ENCODE measurements around the gene QRFP.

QRFP gene

GRCh38 chr9:130925050-130925678 is 28.6 kb upstream of the QRFP start:
- peak overlapping the region; percentile 79 for H2AK5ac ChIP-seq (ENCODE audit: low read depth, low read length)
- H3K18ac ChIP-seq (ENCODE audit: low read length), result peak overlapping the region; percentile 66
- no peak overlapping the region for H3K14ac ChIP-seq (ENCODE audit: low read length)
- no peak overlapping the region for H4K91ac ChIP-seq (ENCODE audit: low read depth, low read length, poor library complexity)
- no peak overlapping the region for H3K4ac ChIP-seq (ENCODE audit: low read length)
- H3K36me3 ChIP-seq (replicated peaks in 1 of 2; ENCODE audit: control insufficient read depth in 2 of 2, insufficient read depth in 2 of 2, low read length in 2 of 2), result no peaks in the 10 kb centered on the region
- H2BK12ac ChIP-seq (ENCODE audit: low read length), result no peak overlapping the region
- no peak overlapping the region for H3K9ac ChIP-seq (ENCODE audit: low read depth, low read length, poor library complexity)
- no peaks in the 10 kb centered on the region for H3K79me1 ChIP-seq (ENCODE audit: low read depth, low read length)
- peaks cover 0 to 82% (median 2%) of the 10 kb centered on the region in 3 experiments for H3K27me3 ChIP-seq (ENCODE audit: control insufficient read depth in 3 of 3, insufficient read depth in 3 of 3, low read depth in 1 of 3, low read length in 3 of 3)
- no peak overlapping the region for H2AFZ ChIP-seq (ENCODE audit: low read length)
- no peak overlapping the region for H3K4me2 ChIP-seq (ENCODE audit: insufficient read depth, low read length, poor library complexity, severe bottlenecking)
- H3K27ac ChIP-seq (replicated peaks; ENCODE audit: low read length), result no peak overlapping the region
- peaks cover 20 to 21% of the 10 kb centered on the region in 2 donors for H3K4me1 ChIP-seq (ENCODE audit: control insufficient read depth in 2 of 2, insufficient read depth in 1 of 2, low read depth in 1 of 2, low read length in 2 of 2)
- H2BK15ac ChIP-seq (ENCODE audit: low read length), result no peak overlapping the region
- no peak for DNase-seq (ENCODE audit: low spot score)
- H2BK5ac ChIP-seq (ENCODE audit: low read length), result no peak overlapping the region
- no peak overlapping the region for H3K4me3 ChIP-seq (ENCODE audit: low read length in 2 of 2)
- no CpG with 5 or more reads among the region's 19 CpGs for WGBS, 2 donors (ENCODE audit: extremely low coverage in 2 of 2, insufficient read length in 2 of 2, insufficient replicate concordance in 1 of 2)
- no peak overlapping the region for H4K8ac ChIP-seq (ENCODE audit: low read depth, low read length)
- H3K9me3 ChIP-seq (replicated peaks in 1 of 2; ENCODE audit: control insufficient read depth in 2 of 2, insufficient read depth in 1 of 2, low read depth in 1 of 2, low read length in 2 of 2), result no peaks in the 10 kb centered on the region
- peak overlapping the region; percentile 99 for H3K23ac ChIP-seq (ENCODE audit: low read depth, low read length, poor library complexity)
- H2BK120ac ChIP-seq (ENCODE audit: low read depth, low read length), result no peak overlapping the region

- Histone ChIP-seq H3K4me2 (ENCODE audit: insufficient read depth, low read length, poor library complexity, severe bottlenecking) (no peak overlapping the region), H2BK5ac (ENCODE audit: low read length) (no peak overlapping the region), H2AK5ac (ENCODE audit: low read depth, low read length) (no peak overlapping the region), H4K8ac (ENCODE audit: low read depth, low read length) (no peak overlapping the region), H2BK15ac (ENCODE audit: low read length) (no peak overlapping the region), H3K79me1 (ENCODE audit: low read depth, low read length) (no peaks in the 10 kb centered on the region), H2AFZ (ENCODE audit: low read length) (no peak overlapping the region), H2BK120ac (ENCODE audit: low read depth, low read length) (no peak overlapping the region), H3K27me3 (ENCODE audit: control insufficient read depth in 3 of 3, insufficient read depth in 3 of 3, low read depth in 1 of 3, low read length in 3 of 3) (peaks cover 0 to 82% (median 2%) of the 10 kb centered on the region in 3 experiments), H3K14ac (ENCODE audit: low read length) (no peak overlapping the region), H3K9ac (ENCODE audit: low read depth, low read length, poor library complexity) (no peak overlapping the region), H3K36me3 (replicated peaks in 1 of 2; ENCODE audit: control insufficient read depth in 2 of 2, insufficient read depth in 2 of 2, low read length in 2 of 2) (no peaks in the 10 kb centered on the region), H3K9me3 (replicated peaks in 1 of 2; ENCODE audit: control insufficient read depth in 2 of 2, insufficient read depth in 1 of 2, low read depth in 1 of 2, low read length in 2 of 2) (no peaks in the 10 kb centered on the region), H3K18ac (ENCODE audit: low read length) (no peak overlapping the region), H3K27ac (replicated peaks; ENCODE audit: low read length) (no peak overlapping the region), H3K4me3 (ENCODE audit: low read length in 2 of 2) (no peak overlapping the region), H3K4ac (ENCODE audit: low read length) (no peak overlapping the region), H3K23ac (ENCODE audit: low read depth, low read length, poor library complexity) (peak overlapping the region; percentile 99), H3K4me1 (ENCODE audit: control insufficient read depth in 2 of 2, insufficient read depth in 1 of 2, low read depth in 1 of 2, low read length in 2 of 2) (peaks cover 21 to 25% of the 10 kb centered on the region in 2 donors), H2BK12ac (ENCODE audit: low read length) (no peak overlapping the region), H4K91ac (ENCODE audit: low read depth, low read length, poor library complexity) (no peak overlapping the region)
- DNase-seq (ENCODE audit: low spot score), result no peak
- WGBS, 2 donors (ENCODE audit: extremely low coverage in 2 of 2, insufficient read length in 2 of 2, insufficient replicate concordance in 1 of 2), result no CpG with 5 or more reads among the region's 10 CpGs
These were observed 27.8 kb upstream of the QRFP start for GRCh38 chr9:130924448-130924788.

GRCh38 chr9:130923611-130924447 is 27.2 kb upstream of the QRFP start:
- no peak overlapping the region for H4K91ac ChIP-seq (ENCODE audit: low read depth, low read length, poor library complexity)
- no peaks in the 10 kb centered on the region for H3K9me3 ChIP-seq (replicated peaks in 1 of 2; ENCODE audit: control insufficient read depth in 2 of 2, insufficient read depth in 1 of 2, low read depth in 1 of 2, low read length in 2 of 2)
- H3K4me3 ChIP-seq (ENCODE audit: low read length in 2 of 2), result no peak overlapping the region
- DNase-seq (ENCODE audit: low spot score), result no peak
- no peak overlapping the region for H2AFZ ChIP-seq (ENCODE audit: low read length)
- peak overlapping the region; percentile 53 for H3K18ac ChIP-seq (ENCODE audit: low read length)
- no peak overlapping the region for H3K4ac ChIP-seq (ENCODE audit: low read length)
- H2BK12ac ChIP-seq (ENCODE audit: low read length), result peak overlapping the region; percentile 6
- H4K8ac ChIP-seq (ENCODE audit: low read depth, low read length), result no peak overlapping the region
- peak overlapping the region; percentile 65 for H2AK5ac ChIP-seq (ENCODE audit: low read depth, low read length)
- H3K4me2 ChIP-seq (ENCODE audit: insufficient read depth, low read length, poor library complexity, severe bottlenecking), result no peak overlapping the region
- no peak overlapping the region for H2BK5ac ChIP-seq (ENCODE audit: low read length)
- H3K27ac ChIP-seq (replicated peaks; ENCODE audit: low read length), result no peak overlapping the region
- H3K23ac ChIP-seq (ENCODE audit: low read depth, low read length, poor library complexity), result peak overlapping the region; percentile 99
- WGBS, 2 donors (ENCODE audit: extremely low coverage in 2 of 2, insufficient read length in 2 of 2, insufficient replicate concordance in 1 of 2), result no CpG with 5 or more reads among the region's 42 CpGs
- H2BK120ac ChIP-seq (ENCODE audit: low read depth, low read length), result no peak overlapping the region
- H3K36me3 ChIP-seq (replicated peaks in 1 of 2; ENCODE audit: control insufficient read depth in 2 of 2, insufficient read depth in 2 of 2, low read length in 2 of 2), result no peaks in the 10 kb centered on the region
- H3K14ac ChIP-seq (ENCODE audit: low read length), result peak overlapping the region; percentile 17
- peak overlapping the region; percentile 44 for H2BK15ac ChIP-seq (ENCODE audit: low read length)
- peak overlapping the region; percentile 15 for H3K9ac ChIP-seq (ENCODE audit: low read depth, low read length, poor library complexity)
- H3K27me3 ChIP-seq (ENCODE audit: control insufficient read depth in 3 of 3, insufficient read depth in 3 of 3, low read depth in 1 of 3, low read length in 3 of 3), result peaks cover 0 to 82% (median 2%) of the 10 kb centered on the region in 3 experiments
- H3K79me1 ChIP-seq (ENCODE audit: low read depth, low read length), result no peaks in the 10 kb centered on the region
- peaks cover 21 to 25% of the 10 kb centered on the region in 2 donors for H3K4me1 ChIP-seq (ENCODE audit: control insufficient read depth in 2 of 2, insufficient read depth in 1 of 2, low read depth in 1 of 2, low read length in 2 of 2)

GRCh38 chr9:130922893-130923610 is 26.4 kb upstream of the QRFP start:
- Histone ChIP-seq H2BK5ac (ENCODE audit: low read length) (no peak overlapping the region), H3K27me3 (ENCODE audit: control insufficient read depth in 3 of 3, insufficient read depth in 3 of 3, low read depth in 1 of 3, low read length in 3 of 3) (peaks cover 0 to 85% (median 2%) of the 10 kb centered on the region in 3 experiments), H2AFZ (ENCODE audit: low read length) (no peak overlapping the region), H3K14ac (ENCODE audit: low read length) (peak overlapping the region; percentile 47), H4K8ac (ENCODE audit: low read depth, low read length) (no peak overlapping the region), H2BK15ac (ENCODE audit: low read length) (peak overlapping the region; percentile 21), H2AK5ac (ENCODE audit: low read depth, low read length) (peak overlapping the region; percentile 65), H3K4me1 (ENCODE audit: control insufficient read depth in 2 of 2, insufficient read depth in 1 of 2, low read depth in 1 of 2, low read length in 2 of 2) (peaks cover 19 to 24% of the 10 kb centered on the region in 2 donors), H3K23ac (ENCODE audit: low read depth, low read length, poor library complexity) (peak overlapping the region; percentile 99), H3K36me3 (replicated peaks in 1 of 2; ENCODE audit: control insufficient read depth in 2 of 2, insufficient read depth in 2 of 2, low read length in 2 of 2) (no peaks in the 10 kb centered on the region), H2BK12ac (ENCODE audit: low read length) (peak overlapping the region; percentile 6), H3K27ac (replicated peaks; ENCODE audit: low read length) (no peak overlapping the region), H3K18ac (ENCODE audit: low read length) (peak overlapping the region; percentile 53), H3K9me3 (replicated peaks in 1 of 2; ENCODE audit: control insufficient read depth in 2 of 2, insufficient read depth in 1 of 2, low read depth in 1 of 2, low read length in 2 of 2) (no peaks in the 10 kb centered on the region), H3K9ac (ENCODE audit: low read depth, low read length, poor library complexity) (no peak overlapping the region), H2BK120ac (ENCODE audit: low read depth, low read length) (no peak overlapping the region), H3K79me1 (ENCODE audit: low read depth, low read length) (no peaks in the 10 kb centered on the region), H3K4me2 (ENCODE audit: insufficient read depth, low read length, poor library complexity, severe bottlenecking) (no peak overlapping the region), H4K91ac (ENCODE audit: low read depth, low read length, poor library complexity) (no peak overlapping the region), H3K4me3 (ENCODE audit: low read length in 2 of 2) (no peak overlapping the region), H3K4ac (ENCODE audit: low read length) (no peak overlapping the region)
- no peak for DNase-seq (ENCODE audit: low spot score)
- no CpG with 5 or more reads among the region's 16 CpGs for WGBS, 2 donors (ENCODE audit: extremely low coverage in 2 of 2, insufficient read length in 2 of 2, insufficient replicate concordance in 1 of 2)
